Esophagus squamous epithelium (tissue), 5 donors: ENCODE data around the gene PPL. TPM values are rescaled to one million over a fixed set of nuclear protein-coding genes. Genes with fewer than 3 reads are reported as not detected.

Source experiments
- DNase-seq: peaks from one replicate; lab custom pipeline; 2025; lab: John Stamatoyannopoulos, UW
- H3K27ac ChIP-seq, 4 donors: fragments of 200-600 bp; sonication (generic); one replicate each; pipeline ENCODE4 v1.5.1; 2016 to 2019; ENCODE audit warnings: mild to moderate bottlenecking in 1 of 4
- H3K27me3 ChIP-seq, 4 donors: fragments of 200-600 bp; sonication (generic); 1 replicate in 3 of 4; 2 replicates in 1 of 4; pipeline versions ENCODE4 v1.5.1 to v1.6.0; 2017 to 2021; ENCODE audit warnings: antibody characterized with exemption in 1 of 4
- H3K36me3 ChIP-seq, 3 donors: fragments of 200-600 bp; sonication (generic); one replicate each; pipeline ENCODE4 v1.5.1; 2016 to 2019
- H3K4me1 ChIP-seq, 3 donors: fragments of 200-600 bp; sonication (generic); one replicate each; pipeline ENCODE4 v1.5.1; 2017 to 2019
- H3K4me3 ChIP-seq, 4 donors: fragments of 200-600 bp; sonication (generic); 1 replicate in 3 of 4; 2 replicates in 1 of 4; pipeline ENCODE4 v1.5.1; 2016 to 2019; ENCODE audit warnings: mild to moderate bottlenecking in 2 of 4, moderate library complexity in 1 of 4
- H3K9me3 ChIP-seq, 3 donors: fragments of 200-600 bp; sonication (generic); one replicate each; pipeline ENCODE4 v1.5.1; 2016 to 2019
- POLR2A ChIP-seq, 4 donors: fragments of 450-650 bp; IDR thresholded peaks; one replicate each; pipeline ENCODE4 v1.6.1; 2017; ENCODE audit warnings: antibody characterized with exemption in 4 of 4, mild to moderate bottlenecking in 4 of 4, moderate library complexity in 3 of 4
- WGBS, 2 donors: methylation state at CpG; one replicate each; pipeline ENCODE4 v1.1.5; 2018; 5-methylcytosine and 5-hydroxymethylcytosine counted together
- intact Hi-C: fragments of 100-400 bp; cut with DNase I; formaldehyde crosslinking; loops from one replicate; pipeline ENCODE4 v1.15.0; 2022
- total RNA-seq, 4 donors: library from RNA; depleted of rRNA; stranded (reverse); fragments of >200 nt; gene quantifications; one replicate each; pipeline ENCODE4 v1.1.0, GENCODE V29; 2016
- TF ChIP-seq, protein P1 (sequence below), 6 experiments: fragments of 450-650 bp in 4 of 6; fragments of 200-600 bp in 2 of 6; sonication (generic) in 2 of 6; IDR thresholded peaks; one replicate each; pipeline ENCODE4 v1.5.1; 2016 to 2019; ENCODE audit warnings: antibody characterized with exemption in 6 of 6, mild to moderate bottlenecking in 4 of 6, moderate library complexity in 4 of 6
- donor health status: DM: yes; HTN: yes; CAD: no.

The PPL gene
- total RNA-seq, 4 donors from 2014 or later = 504 to 1,677 (median 860) TPM

- TF ChIP-seq POLR2A (IDR thresholded peaks at IDR 0.05) = no peak
- TF ChIP-seq, protein P1, sequence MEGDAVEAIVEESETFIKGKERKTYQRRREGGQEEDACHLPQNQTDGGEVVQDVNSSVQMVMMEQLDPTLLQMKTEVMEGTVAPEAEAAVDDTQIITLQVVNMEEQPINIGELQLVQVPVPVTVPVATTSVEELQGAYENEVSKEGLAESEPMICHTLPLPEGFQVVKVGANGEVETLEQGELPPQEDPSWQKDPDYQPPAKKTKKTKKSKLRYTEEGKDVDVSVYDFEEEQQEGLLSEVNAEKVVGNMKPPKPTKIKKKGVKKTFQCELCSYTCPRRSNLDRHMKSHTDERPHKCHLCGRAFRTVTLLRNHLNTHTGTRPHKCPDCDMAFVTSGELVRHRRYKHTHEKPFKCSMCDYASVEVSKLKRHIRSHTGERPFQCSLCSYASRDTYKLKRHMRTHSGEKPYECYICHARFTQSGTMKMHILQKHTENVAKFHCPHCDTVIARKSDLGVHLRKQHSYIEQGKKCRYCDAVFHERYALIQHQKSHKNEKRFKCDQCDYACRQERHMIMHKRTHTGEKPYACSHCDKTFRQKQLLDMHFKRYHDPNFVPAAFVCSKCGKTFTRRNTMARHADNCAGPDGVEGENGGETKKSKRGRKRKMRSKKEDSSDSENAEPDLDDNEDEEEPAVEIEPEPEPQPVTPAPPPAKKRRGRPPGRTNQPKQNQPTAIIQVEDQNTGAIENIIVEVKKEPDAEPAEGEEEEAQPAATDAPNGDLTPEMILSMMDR (IDR thresholded peaks at IDR 0.05) = no peak
- Histone ChIP-seq H3K4me3 (no peak overlapping the region), H3K36me3 (peaks cover 57 to 100% (median 59%) of the 10 kb centered on the region in 3 donors), H3K9me3 (no peaks in the 10 kb centered on the region), H3K27ac (peak overlapping the region in 1 of 4 donors; percentile 13), H3K4me1 (peaks cover 0 to 18% (median 0%) of the 10 kb centered on the region in 3 donors), H3K27me3 (no peaks in the 10 kb centered on the region)
- intact Hi-C loops = no loop called here
- DNase-seq = no peak
- 43 to 45% methylated on average over 2 to 6 of the region's 23 CpGs for WGBS, 2 donors
Measured at GRCh38 chr16:4892361-4893102, 44.4 kb downstream of the PPL start.

- Histone ChIP-seq H3K27me3 (no peaks in the 10 kb centered on the region), H3K27ac (no peak overlapping the region), H3K36me3 (peaks cover 62 to 100% (median 66%) of the 10 kb centered on the region in 3 donors), H3K4me1 (peaks cover 0 to 15% (median 0%) of the 10 kb centered on the region in 3 donors), H3K4me3 (no peak overlapping the region), H3K9me3 (no peaks in the 10 kb centered on the region)
- TF ChIP-seq POLR2A (IDR thresholded peaks at IDR 0.05) = no peak
- TF ChIP-seq, protein P1 (IDR thresholded peaks at IDR 0.05) = no peak
- no peak for DNase-seq
- WGBS, 2 donors = 79 to 89% methylated on average over 3 of the region's 12 CpGs
- intact Hi-C loops = no loop called here
Measured at GRCh38 chr16:4891886-4892216, 45.1 kb downstream of the PPL start.

DNA sequence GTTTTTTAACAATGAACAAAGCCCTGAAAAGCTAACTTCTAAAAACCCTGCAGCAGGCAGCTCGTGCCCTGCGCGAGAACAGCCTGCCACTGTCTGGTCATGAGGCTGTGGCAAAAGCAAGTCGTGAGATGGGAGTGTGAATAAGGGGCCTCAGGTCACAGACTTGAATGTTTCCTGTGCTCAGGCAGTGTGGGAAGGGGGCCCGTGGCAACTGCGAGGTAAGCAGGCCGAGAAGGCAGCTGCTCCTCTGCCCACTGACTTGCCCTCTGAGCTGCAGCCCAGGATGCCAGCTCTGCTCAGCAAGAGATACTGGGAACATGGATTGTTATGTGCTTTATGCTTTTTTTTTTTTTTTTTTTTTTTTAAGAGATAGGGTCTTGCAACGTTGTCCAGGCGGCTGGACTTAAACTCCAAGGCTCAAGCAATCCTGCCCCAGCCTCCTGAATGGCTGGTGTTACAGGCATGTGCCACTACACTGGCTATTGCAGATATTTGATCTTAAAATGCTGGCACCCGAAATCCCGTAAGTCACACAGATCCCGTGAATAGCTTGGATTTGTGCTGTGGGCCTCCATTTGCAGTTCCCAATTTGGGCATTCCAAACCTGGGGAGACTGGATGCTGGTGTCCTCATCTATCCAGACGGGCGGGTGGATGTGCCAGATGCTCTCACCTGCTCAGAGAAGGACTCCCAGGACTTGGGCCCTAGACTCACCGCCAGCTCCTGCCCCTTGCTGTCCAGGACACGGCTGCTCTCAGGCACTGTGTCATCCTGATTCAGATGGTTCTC is 45.7 kb downstream of the PPL start:
- no peak for DNase-seq
- H3K36me3 ChIP-seq = peaks cover 68 to 100% (median 71%) of the 10 kb centered on the region in 3 donors
- no peak overlapping the region for H3K4me3 ChIP-seq
- peaks cover 0 to 15% (median 0%) of the 10 kb centered on the region in 3 donors for H3K4me1 ChIP-seq
- no peaks in the 10 kb centered on the region for H3K27me3 ChIP-seq
- WGBS, 2 donors = 88% methylated on average over 12 to 16 of the region's 16 CpGs
- H3K27ac ChIP-seq = no peak overlapping the region
- no peak for TF ChIP-seq POLR2A (IDR thresholded peaks at IDR 0.05)
- TF ChIP-seq, protein P1 (IDR thresholded peaks at IDR 0.05) = no peak
- no peaks in the 10 kb centered on the region for H3K9me3 ChIP-seq
- intact Hi-C loops = no loop called here

DNA sequence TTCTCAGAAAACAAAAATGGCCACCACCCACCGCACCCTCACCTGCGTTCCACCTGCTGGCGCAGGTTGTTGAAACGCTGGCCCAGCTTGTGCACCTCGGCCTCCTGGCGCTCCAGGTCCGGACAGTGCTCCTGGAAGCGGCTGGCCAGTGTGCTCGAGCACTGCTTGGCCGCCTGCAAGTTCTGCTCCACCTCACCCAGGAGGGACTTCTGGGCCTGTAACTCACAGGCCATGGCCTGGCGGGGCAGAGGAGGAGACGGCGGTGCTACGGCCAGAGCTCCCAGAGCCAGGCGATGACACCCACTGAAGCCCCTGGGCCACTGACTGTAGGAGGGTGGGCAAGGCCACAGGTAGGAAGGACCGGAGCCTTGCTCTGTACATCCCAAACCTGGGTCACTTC is 46.3 kb downstream of the PPL start:
- H3K36me3 ChIP-seq = peaks cover 72 to 100% (median 77%) of the 10 kb centered on the region in 3 donors
- H3K27me3 ChIP-seq = no peaks in the 10 kb centered on the region
- intact Hi-C loops = no loop called here
- H3K4me3 ChIP-seq = no peak overlapping the region
- WGBS, 2 donors = 94% methylated on average over 11 to 12 of the region's 16 CpGs
- TF ChIP-seq, protein P1 (IDR thresholded peaks at IDR 0.05) = no peak
- TF ChIP-seq POLR2A (IDR thresholded peaks at IDR 0.05) = no peak
- DNase-seq = no peak
- peaks cover 0 to 15% (median 0%) of the 10 kb centered on the region in 3 donors for H3K4me1 ChIP-seq
- no peaks in the 10 kb centered on the region for H3K9me3 ChIP-seq
- no peak overlapping the region for H3K27ac ChIP-seq

- intact Hi-C loops = no loop called here
- H3K4me1 ChIP-seq = peaks cover 0 to 15% (median 0%) of the 10 kb centered on the region in 3 donors
- WGBS, 2 donors = 84 to 86% methylated on average over 9 to 10 of the region's 11 CpGs
- DNase-seq = no peak
- H3K9me3 ChIP-seq = no peaks in the 10 kb centered on the region
- H3K36me3 ChIP-seq = peaks cover 72 to 100% (median 77%) of the 10 kb centered on the region in 3 donors
- H3K4me3 ChIP-seq = no peak overlapping the region
- H3K27ac ChIP-seq = no peak overlapping the region
- no peak for TF ChIP-seq POLR2A (IDR thresholded peaks at IDR 0.05)
- TF ChIP-seq, protein P1 (IDR thresholded peaks at IDR 0.05) = no peak
- H3K27me3 ChIP-seq = no peaks in the 10 kb centered on the region
Measured at GRCh38 chr16:4890026-4890425, 46.9 kb downstream of the PPL start.
